HG03060 (cell line): Measurements from ENCODE around the gene MAP2K3.

Source experiments
- ATAC-seq: cut with Tn5 transposase; IDR thresholded peaks from one replicate; pipeline ENCODE4 v1.9.1; 2021; ENCODE audit warnings: low read depth, moderate number of reproducible peaks; ENCODE audit not compliant: unreplicated experiment

Gene MAP2K3

GRCh38 chr17:21284319-21285163 is at the start of gene MAP2K3:
Gene MAP2K3, plus strand, starts transcription at chr17:21284711. Its CDS starts 210 bp downstream, at chr17:21284921.
- ATAC-seq: peak; percentile 52

DNA sequence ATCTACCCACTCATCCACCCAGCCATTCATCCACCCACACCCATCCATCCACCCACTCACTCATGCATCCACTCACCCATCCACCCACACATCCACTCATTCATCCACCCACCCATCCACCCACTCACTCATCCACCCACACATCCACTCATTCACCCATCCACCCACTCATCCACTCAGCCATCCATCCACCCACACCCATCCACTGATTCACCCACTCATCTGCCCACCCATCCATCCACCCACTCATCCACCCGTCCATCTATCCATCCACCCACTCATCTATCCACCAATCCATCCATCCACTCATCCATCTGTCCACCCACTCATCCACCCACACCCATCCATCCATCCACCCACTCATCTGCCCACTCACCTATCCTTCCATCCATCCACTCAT is 48.6 kb upstream of the MAP2K3 start:
- no peak for ATAC-seq

- ATAC-seq: no peak
Measured at GRCh38 chr17:21239680-21240368, 44.7 kb upstream of the MAP2K3 start.

DNA sequence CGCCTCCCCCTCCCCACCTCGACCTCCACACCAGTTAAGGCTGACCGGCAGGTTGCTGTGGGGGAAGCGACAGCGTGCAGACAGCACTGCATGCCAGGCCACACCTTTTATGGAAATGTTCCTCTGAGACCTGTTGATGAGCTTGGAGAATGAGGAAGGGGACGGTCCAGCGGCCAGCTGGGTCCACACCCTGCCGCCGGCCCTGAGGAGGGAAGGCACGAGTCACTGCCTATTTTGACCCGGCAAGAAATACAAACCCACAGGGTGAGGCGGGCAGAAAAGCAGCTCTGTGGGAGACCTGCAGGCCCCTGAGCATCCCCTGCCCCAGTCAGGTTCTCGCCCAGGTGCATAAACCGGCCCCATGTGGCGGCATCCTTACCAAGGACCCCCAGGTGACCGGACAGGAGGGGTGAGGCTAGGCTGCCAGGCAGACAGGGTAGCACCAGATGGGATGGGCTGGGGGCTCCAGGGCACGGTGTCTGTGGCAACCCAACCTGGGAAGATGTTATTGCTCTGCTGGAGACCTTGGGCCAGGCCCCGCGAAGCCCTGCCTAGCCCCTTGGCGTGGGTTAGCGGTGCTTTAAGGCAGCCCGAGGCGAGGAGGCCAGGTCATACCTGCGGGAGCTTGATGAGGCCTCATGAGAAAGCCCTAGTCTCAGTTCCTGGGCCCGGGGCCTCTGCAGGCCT is 44.0 kb upstream of the MAP2K3 start:
- ATAC-seq: no peak

GRCh38 chr17:21241564-21241963 is 42.9 kb upstream of the MAP2K3 start:
- ATAC-seq: no peak

DNA sequence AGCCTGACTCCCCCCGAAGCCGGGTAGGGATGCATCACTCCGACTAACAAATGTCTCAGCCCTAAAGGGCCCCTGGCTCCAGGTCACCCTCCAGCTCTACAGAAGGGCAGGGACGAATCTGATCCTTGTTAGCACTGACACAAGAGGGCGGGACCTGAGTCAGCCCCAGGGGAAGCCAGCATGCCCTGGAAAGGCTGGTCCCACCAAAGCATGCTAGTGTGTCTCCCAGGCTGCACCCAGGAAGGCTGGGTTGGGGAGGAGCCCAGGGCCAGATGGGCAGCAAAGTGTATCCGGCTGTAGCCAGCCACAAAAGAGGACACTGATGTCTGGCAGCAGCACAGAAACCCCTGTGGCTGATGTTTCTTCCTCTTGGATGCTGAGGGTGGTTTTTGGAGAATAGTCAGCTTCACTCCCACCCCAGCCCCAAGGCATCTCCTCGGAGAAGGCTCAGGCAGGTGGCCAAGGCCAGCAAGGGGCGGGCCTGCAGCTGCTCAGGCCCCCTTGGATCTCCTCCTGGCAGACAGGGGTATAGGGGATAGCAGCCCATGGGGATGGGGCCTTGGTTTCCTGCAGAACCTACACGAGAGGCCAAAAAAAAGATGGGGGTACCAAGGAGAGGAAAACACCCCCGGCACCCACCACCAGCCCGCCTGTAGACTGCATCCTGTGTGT is 42.3 kb upstream of the MAP2K3 start:
- no peak for ATAC-seq

GRCh38 chr17:21242780-21243515 is 41.6 kb upstream of the MAP2K3 start:
- ATAC-seq: no peak

DNA sequence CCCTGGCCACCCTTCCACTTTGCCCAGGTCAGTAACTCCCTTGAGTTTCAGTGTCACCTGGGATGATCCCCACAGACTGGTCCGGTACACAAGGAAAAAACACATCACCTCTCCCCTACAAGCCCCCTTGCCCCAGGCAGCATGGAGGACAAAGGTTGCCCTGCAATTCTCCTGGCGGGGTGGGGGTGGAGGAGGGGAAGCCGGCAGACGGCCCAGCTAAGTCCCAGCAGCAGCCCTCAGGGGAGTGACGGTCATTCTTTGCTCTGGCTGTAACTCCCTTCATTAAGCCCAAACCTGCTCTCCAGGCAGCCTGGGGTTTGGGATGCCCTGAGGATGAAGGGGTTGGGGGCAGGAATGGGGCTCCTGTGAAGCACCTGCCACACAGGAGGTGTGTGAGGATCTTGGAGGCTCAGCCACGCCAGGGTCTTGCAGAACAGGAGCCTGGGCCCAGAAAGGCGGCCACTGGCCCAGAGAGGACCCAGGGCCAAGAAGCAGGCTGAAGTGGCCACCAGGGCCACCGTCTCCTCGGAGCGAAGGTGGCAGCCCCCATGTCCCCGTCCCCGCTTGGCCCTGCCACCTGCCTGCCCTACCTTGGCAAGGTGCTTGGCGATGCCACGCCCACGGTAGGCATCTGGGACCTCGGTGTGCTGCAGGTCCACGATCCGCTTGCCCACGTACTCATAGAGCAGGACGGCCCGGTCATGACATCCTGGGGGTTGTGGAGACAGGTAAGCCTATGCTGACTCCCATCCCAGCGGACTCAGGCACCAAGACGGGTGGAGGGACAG is 40.8 kb upstream of the MAP2K3 start:
- ATAC-seq: no peak

GRCh38 chr17:21245639-21246084 is 38.8 kb upstream of the MAP2K3 start:
- no peak for ATAC-seq

DNA sequence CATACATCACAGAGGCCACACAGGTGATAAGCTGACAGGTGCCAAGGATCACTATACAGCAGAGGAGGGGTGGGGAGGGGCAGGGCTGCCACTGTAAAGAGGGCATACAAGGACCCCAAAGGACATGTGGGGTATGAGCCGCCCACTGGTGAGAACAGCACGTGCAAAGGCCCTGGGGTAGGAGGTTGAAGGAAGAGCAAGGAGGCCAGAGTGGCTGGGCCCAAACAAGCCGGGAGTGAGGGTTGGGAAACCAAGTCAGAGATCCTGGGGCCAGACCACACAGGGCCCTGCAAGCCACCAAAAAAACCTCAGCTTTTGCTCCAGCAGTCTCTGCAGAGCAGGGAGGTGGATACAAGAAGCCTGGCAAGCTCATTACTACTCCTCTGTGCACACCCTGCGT is 37.8 kb upstream of the MAP2K3 start:
- ATAC-seq: no peak

DNA sequence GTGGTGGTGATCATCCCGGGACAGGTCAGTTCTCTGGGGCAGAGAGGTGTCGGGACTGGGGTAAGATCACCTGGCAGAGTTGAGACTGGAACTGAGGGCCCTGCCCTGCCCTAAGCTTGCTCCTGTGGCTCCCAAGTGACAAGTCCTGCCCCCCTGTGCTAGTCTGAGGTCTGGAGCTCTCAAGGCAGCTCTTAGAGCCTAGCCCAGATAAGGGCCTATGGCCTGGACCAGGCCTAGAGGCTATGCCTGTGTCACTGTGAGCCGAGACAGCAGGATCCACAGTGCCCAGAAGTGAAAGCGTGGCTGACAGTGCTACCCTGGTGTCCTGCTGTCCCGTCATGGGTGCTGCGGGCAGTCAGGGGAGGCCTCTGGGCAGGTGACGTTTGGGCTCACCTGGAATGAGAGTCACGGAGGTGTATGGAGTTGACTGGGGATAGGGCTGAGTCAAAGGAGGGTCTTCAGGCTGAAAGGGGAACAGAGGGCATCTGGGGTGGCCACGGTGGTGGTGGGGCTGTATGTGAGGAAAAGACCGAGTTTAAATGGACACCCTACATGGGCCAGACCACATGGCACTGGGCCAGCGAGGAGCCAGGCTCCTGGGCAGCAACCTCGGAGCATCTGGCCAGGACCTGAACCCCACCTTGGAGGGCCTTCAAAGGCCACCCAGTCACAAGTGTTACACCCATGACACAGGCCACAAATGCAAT is 36.8 kb upstream of the MAP2K3 start:
- ATAC-seq: no peak

GRCh38 chr17:21248500-21248899 is 36.0 kb upstream of the MAP2K3 start:
- no peak for ATAC-seq

- no peak for ATAC-seq
Measured at GRCh38 chr17:21249086-21249795, 35.3 kb upstream of the MAP2K3 start.

- ATAC-seq: no peak
Measured at GRCh38 chr17:21249920-21250703, 34.4 kb upstream of the MAP2K3 start.

DNA sequence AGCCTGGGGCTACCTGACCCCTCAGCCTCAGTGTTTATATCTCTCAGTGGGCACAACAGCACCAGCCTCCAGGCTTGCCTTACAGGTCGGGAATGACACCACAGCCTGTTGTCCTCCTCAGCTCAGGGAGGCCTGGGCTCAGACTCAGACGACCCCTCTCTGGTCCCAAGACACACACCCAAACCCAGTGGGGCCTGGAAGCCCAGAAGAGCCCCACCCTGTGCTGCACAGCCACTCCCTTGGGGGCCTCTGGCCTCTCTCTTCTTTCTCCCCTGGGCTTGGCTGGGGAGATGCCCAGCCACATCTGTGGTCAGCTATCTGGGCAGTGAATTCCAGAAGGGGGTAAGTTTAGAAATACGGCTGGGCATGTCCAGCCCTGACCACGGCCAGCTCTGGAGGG is 33.7 kb upstream of the MAP2K3 start:
- ATAC-seq: no peak

DNA sequence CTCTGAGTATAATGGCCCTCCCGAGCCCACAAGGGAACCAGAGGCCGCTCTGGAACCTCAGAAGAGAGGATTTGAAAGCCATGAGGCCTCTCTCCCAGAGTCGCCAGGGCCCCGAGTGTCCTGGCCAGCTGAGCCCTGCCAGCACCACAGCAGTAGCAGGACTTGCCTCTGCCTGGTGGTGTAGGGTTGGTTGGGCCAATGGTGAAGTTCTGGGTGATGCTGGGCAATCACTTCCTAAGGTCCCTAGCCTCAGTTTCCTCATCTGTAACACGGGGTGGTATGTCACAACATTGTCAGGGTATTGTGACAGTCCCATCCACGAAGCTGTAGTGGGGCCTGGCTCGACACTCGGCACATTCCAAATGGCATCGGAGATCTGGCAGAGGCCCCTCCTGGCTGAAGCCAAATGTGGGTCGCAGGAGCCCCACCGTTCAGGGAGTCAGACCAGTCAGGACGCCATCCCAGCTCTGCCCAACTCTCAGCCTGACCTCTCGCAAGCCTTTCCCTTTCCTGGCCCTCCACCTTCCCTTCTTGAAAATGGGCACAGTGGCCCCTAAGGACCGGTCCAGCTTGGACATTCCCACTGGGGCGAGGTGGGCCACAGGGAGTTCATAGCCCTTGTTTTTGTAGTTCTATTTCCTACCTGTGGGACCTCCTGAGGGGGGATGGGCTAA is 33.0 kb upstream of the MAP2K3 start:
- ATAC-seq: no peak

DNA sequence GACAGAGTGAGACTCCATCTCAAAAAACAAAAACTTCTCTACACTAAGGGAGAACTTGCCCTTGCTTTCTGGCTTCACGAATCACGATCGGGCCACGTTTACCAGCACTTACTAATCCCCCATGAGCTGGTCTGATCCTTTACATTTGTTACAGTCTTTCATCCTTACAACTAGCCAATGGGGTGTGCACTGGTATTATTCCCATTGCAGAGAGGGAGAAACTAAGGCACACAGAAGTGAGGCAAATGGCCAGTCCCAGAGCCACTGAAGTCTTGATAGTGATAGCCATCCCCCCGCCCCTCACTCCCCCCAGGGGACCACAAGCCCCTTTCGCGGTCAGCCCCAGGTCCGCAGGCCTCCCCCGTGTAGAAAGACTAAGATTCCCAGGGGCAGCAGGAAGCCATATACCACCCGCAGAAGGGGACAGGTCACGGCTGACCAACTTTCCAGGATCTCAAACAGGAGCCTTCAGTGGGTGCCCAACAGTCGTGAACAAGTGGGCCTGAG is 32.2 kb upstream of the MAP2K3 start:
- no peak for ATAC-seq
